HUES48 (cell line): ENCODE measurements around the gene LDLRAD4.

Source experiments
- H3K27ac ChIP-seq: one replicate; pipeline ENCODE4 v1.7.0; 2013; ENCODE audit warnings: low read depth, low read length, inconsistent platforms
- H3K27me3 ChIP-seq: 2 replicates; pipeline ENCODE4 v1.6.1; 2013; ENCODE audit warnings: mild to moderate bottlenecking, low read length; ENCODE audit not compliant: control insufficient read depth, insufficient read depth
- H3K36me3 ChIP-seq: 2 replicates; pipeline ENCODE4 v1.6.1; 2013; ENCODE audit warnings: low read length; ENCODE audit not compliant: control insufficient read depth, insufficient read depth
- H3K4me1 ChIP-seq: 2 replicates; pipeline ENCODE4 v1.6.1; 2013; ENCODE audit warnings: mild to moderate bottlenecking, low read length; ENCODE audit not compliant: control insufficient read depth, insufficient read depth
- H3K4me3 ChIP-seq: 2 replicates; pipeline ENCODE4 v1.5.1; 2013; ENCODE audit warnings: mild to moderate bottlenecking, low read depth, low read length
- H3K9ac ChIP-seq: 2 replicates; pipeline ENCODE4 v1.6.1; 2013; ENCODE audit warnings: mild to moderate bottlenecking, low read depth, low read length, moderate library complexity
- H3K9me3 ChIP-seq: 2 replicates; pipeline ENCODE4 v1.6.1; 2013; ENCODE audit warnings: low read length; ENCODE audit not compliant: control insufficient read depth, insufficient read depth

LDLRAD4 gene

GRCh38 chr18:13437796-13438506 is 219.4 kb downstream of the LDLRAD4 start:
- Histone ChIP-seq H3K4me3 (no peak overlapping the region), H3K36me3 (no peaks in the 10 kb centered on the region), H3K27ac (no peak overlapping the region), H3K9me3 (no peaks in the 10 kb centered on the region), H3K27me3 (no peaks in the 10 kb centered on the region), H3K4me1 (peaks cover 8% of the 10 kb centered on the region; the same call in 1 of the 2 replicates), H3K9ac (no peak overlapping the region)

- H3K4me1 ChIP-seq, result peaks cover 8% of the 10 kb centered on the region; the same call in 1 of the 2 replicates
- no peak overlapping the region for H3K4me3 ChIP-seq
- no peaks in the 10 kb centered on the region for H3K9me3 ChIP-seq
- H3K36me3 ChIP-seq, result no peaks in the 10 kb centered on the region
- H3K27me3 ChIP-seq, result no peaks in the 10 kb centered on the region
- H3K27ac ChIP-seq, result no peak overlapping the region
- no peak overlapping the region for H3K9ac ChIP-seq
Measured at GRCh38 chr18:13438507-13439056, 220.0 kb downstream of the LDLRAD4 start.

GRCh38 chr18:13439461-13439860 is 220.9 kb downstream of the LDLRAD4 start:
- H3K4me3 ChIP-seq, result no peak overlapping the region
- no peaks in the 10 kb centered on the region for H3K9me3 ChIP-seq
- H3K27me3 ChIP-seq, result no peaks in the 10 kb centered on the region
- no peak overlapping the region for H3K9ac ChIP-seq
- H3K4me1 ChIP-seq, result peaks cover 8% of the 10 kb centered on the region; the same call in 1 of the 2 replicates
- no peak overlapping the region for H3K27ac ChIP-seq
- H3K36me3 ChIP-seq, result no peaks in the 10 kb centered on the region

GRCh38 chr18:13440277-13441248 is 222.0 kb downstream of the LDLRAD4 start:
- no peak overlapping the region for H3K9ac ChIP-seq
- H3K4me3 ChIP-seq, result no peak overlapping the region
- H3K9me3 ChIP-seq, result no peaks in the 10 kb centered on the region
- no peaks in the 10 kb centered on the region for H3K36me3 ChIP-seq
- no peak overlapping the region for H3K27ac ChIP-seq
- H3K4me1 ChIP-seq, result peaks cover 6% of the 10 kb centered on the region; the same call in 1 of the 2 replicates
- no peaks in the 10 kb centered on the region for H3K27me3 ChIP-seq

DNA sequence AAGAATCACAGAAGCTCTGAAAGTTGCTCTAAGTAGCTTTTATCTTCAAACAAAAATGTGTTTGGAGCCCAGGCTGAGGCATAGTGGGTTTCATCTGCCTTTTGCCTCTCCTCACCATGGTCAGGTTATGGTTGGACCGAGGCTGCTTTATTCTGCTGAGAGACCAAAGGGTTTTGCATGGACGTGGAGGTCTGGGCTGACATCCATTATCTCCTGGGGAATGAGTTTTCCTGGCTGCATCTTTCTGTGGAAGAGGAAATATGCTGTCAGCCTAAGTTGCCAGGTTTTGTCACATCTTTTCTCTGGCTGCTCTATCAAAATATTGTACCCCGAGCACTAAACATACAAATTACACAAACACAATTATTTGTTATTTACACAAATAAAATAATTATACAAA is 223.2 kb downstream of the LDLRAD4 start:
- Histone ChIP-seq H3K4me1 (peaks cover 13% of the 10 kb centered on the region), H3K27ac (no peak overlapping the region), H3K27me3 (no peaks in the 10 kb centered on the region), H3K4me3 (no peak overlapping the region), H3K36me3 (no peaks in the 10 kb centered on the region), H3K9ac (no peak overlapping the region), H3K9me3 (no peaks in the 10 kb centered on the region)

- Histone ChIP-seq H3K4me3 (no peak overlapping the region), H3K27me3 (no peaks in the 10 kb centered on the region), H3K36me3 (no peaks in the 10 kb centered on the region), H3K9me3 (no peaks in the 10 kb centered on the region), H3K4me1 (peaks cover 18% of the 10 kb centered on the region), H3K27ac (no peak overlapping the region), H3K9ac (no peak overlapping the region)
Measured at GRCh38 chr18:13442451-13442850, 223.9 kb downstream of the LDLRAD4 start.

- no peak overlapping the region for H3K27ac ChIP-seq
- no peaks in the 10 kb centered on the region for H3K27me3 ChIP-seq
- no peaks in the 10 kb centered on the region for H3K9me3 ChIP-seq
- H3K36me3 ChIP-seq, result no peaks in the 10 kb centered on the region
- H3K4me3 ChIP-seq, result no peak overlapping the region
- H3K4me1 ChIP-seq, result peaks cover 22% of the 10 kb centered on the region
- no peak overlapping the region for H3K9ac ChIP-seq
Measured at GRCh38 chr18:13443552-13443951, 225.0 kb downstream of the LDLRAD4 start.

- Histone ChIP-seq H3K4me1 (peaks cover 22% of the 10 kb centered on the region), H3K27ac (no peak overlapping the region), H3K27me3 (no peaks in the 10 kb centered on the region; the same call in 1 of the 2 replicates), H3K9me3 (no peaks in the 10 kb centered on the region), H3K4me3 (no peak overlapping the region), H3K9ac (no peak overlapping the region), H3K36me3 (no peaks in the 10 kb centered on the region)
Measured at GRCh38 chr18:13444430-13445240, 226.1 kb downstream of the LDLRAD4 start.

- Histone ChIP-seq H3K4me1 (peaks cover 22% of the 10 kb centered on the region), H3K9me3 (no peaks in the 10 kb centered on the region), H3K27ac (no peak overlapping the region), H3K4me3 (no peak overlapping the region), H3K9ac (no peak overlapping the region), H3K36me3 (no peaks in the 10 kb centered on the region), H3K27me3 (no peaks in the 10 kb centered on the region; the same call in 1 of the 2 replicates)
Measured at GRCh38 chr18:13445241-13445897, 226.8 kb downstream of the LDLRAD4 start.

GRCh38 chr18:13446024-13446423 is 227.5 kb downstream of the LDLRAD4 start:
- no peaks in the 10 kb centered on the region for H3K9me3 ChIP-seq
- no peak overlapping the region for H3K27ac ChIP-seq
- no peak overlapping the region for H3K9ac ChIP-seq
- H3K36me3 ChIP-seq, result no peaks in the 10 kb centered on the region
- H3K27me3 ChIP-seq, result no peaks in the 10 kb centered on the region; the same call in 1 of the 2 replicates
- peaks cover 25% of the 10 kb centered on the region for H3K4me1 ChIP-seq
- H3K4me3 ChIP-seq, result no peak overlapping the region
